ENCODE data around the gene PRSS2.
"Not testable (repeated sequence)": the region's sequence is repeated elsewhere in the genome, so short reads cannot be mapped to it uniquely, and the experiment has no call there.

Gene PRSS2

GRCh38 chr7:142760071-142760642 lies 10.6 kb upstream of the PRSS2 start:
- no peak for DNase-seq

GRCh38 chr7:142761606-142762005 lies 9.2 kb upstream of the PRSS2 start:
- DNase-seq = not testable (repeated sequence)

GRCh38 chr7:142762104-142762503 lies 8.7 kb upstream of the PRSS2 start:
- no peak for DNase-seq

GRCh38 chr7:142767451-142767850 lies 3.3 kb upstream of the PRSS2 start:
- no peak for DNase-seq

GRCh38 chr7:142767861-142768260 lies 2.9 kb upstream of the PRSS2 start:
- DNase-seq = no peak

GRCh38 chr7:142768885-142769284 lies 1.9 kb upstream of the PRSS2 start:
- not testable (repeated sequence) for DNase-seq

GRCh38 chr7:142771353-142771723 lies 568 bp downstream of the PRSS2 start:
- no peak for DNase-seq

GRCh38 chr7:142772051-142772450 lies 1.3 kb downstream of the PRSS2 start:
- no peak for DNase-seq

GRCh38 chr7:142772673-142773072 lies 1.9 kb downstream of the PRSS2 start:
- DNase-seq = no peak

- no peak for DNase-seq
Observed at GRCh38 chr7:142773230-142773629, 2.5 kb downstream of the PRSS2 start.

GRCh38 chr7:142773937-142774744 lies 3.4 kb downstream of the PRSS2 start:
- no peak for DNase-seq

- no peak for DNase-seq
Observed at GRCh38 chr7:142774826-142775225, 4.1 kb downstream of the PRSS2 start.

- DNase-seq = not testable (repeated sequence)
Observed at GRCh38 chr7:142775351-142776115, 4.8 kb downstream of the PRSS2 start.

- DNase-seq = no peak
Observed at GRCh38 chr7:142776206-142776844, 5.6 kb downstream of the PRSS2 start.

GRCh38 chr7:142776845-142777225 lies 6.1 kb downstream of the PRSS2 start:
- DNase-seq = not testable (repeated sequence)

GRCh38 chr7:142777318-142777717 lies 6.5 kb downstream of the PRSS2 start:
- DNase-seq = no peak

GRCh38 chr7:142782922-142783900 lies 12.4 kb downstream of the PRSS2 start:
- DNase-seq = peak; percentile 67 to 76

- DNase-seq = no peak
Observed at GRCh38 chr7:142784096-142784495, 13.3 kb downstream of the PRSS2 start.

GRCh38 chr7:142784716-142785115 lies 13.9 kb downstream of the PRSS2 start:
- DNase-seq = no peak

- peak; percentile 55 to 84 for DNase-seq
Observed at GRCh38 chr7:142785841-142786250, 15.1 kb downstream of the PRSS2 start.

GRCh38 chr7:142787034-142787768 lies 16.4 kb downstream of the PRSS2 start:
- no peak for DNase-seq
